Measurements from ENCODE around the gene IL17REL. TPM values are rescaled to one million over a fixed set of nuclear protein-coding genes. Genes with fewer than 3 reads are reported as not detected.

Gene IL17REL
- total and polyA plus RNA-seq, 10 of the 15 experiments (the other 5 are each of a cell fraction or from before 2014, with no cell fraction given): 0.03 TPM; not detected in 9

DNA sequence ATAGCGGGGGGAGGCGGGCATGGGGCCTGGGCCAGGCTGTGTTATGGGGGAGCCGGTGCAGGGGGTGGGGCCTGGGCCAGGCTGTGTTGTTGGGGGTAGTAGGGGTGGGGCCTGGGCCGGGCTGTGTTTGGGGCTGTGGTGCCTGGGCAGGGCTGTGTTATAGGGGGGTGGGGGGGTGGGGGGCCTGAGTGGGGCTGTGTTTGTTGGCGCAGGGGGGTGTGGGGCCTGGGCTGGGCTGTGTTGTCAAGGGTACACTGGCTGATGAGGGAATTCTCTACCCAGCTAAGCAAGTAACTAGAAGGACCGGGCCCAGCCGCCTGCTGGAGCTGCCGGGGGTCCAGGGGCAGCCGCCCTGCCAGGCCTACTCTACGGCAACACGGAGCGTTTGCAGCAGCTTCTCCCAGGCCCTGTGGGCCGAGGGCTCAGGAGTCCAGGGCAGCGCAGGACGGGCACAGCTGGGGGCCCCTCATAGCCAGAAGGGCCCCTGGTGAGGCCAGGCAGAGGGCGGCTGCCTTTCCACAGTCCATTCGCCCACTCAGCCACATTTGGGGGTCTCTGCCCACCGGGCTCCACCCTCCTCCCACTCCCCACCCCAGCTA is 62.1 kb downstream of the IL17REL start (continued):
- TF ChIP-seq, protein P1, sequence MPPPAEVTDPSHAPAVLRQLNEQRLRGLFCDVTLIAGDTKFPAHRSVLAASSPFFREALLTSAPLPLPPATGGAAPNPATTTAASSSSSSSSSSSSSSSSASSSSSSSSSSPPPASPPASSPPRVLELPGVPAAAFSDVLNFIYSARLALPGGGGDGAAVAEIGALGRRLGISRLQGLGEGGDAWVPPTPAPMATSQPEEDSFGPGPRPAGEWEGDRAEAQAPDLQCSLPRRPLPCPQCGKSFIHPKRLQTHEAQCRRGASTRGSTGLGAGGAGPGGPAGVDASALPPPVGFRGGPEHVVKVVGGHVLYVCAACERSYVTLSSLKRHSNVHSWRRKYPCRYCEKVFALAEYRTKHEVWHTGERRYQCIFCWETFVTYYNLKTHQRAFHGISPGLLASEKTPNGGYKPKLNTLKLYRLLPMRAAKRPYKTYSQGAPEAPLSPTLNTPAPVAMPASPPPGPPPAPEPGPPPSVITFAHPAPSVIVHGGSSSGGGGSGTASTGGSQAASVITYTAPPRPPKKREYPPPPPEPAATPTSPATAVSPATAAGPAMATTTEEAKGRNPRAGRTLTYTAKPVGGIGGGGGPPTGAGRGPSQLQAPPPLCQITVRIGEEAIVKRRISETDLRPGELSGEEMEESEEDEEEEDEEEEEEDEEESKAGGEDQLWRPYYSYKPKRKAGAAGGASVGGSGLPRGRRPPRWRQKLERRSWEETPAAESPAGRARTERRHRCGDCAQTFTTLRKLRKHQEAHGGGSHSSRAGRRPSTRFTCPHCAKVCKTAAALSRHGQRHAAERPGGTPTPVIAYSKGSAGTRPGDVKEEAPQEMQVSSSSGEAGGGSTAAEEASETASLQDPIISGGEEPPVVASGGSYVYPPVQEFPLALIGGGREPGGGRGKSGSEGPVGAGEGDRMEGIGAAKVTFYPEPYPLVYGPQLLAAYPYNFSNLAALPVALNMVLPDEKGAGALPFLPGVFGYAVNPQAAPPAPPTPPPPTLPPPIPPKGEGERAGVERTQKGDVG (CRISPR knock-in tag; IDR thresholded peaks at IDR 0.05): no peak
- no peak for TF ChIP-seq NKRF (conservative IDR thresholded peaks at IDR 0.05)
- TF ChIP-seq, protein P2, sequence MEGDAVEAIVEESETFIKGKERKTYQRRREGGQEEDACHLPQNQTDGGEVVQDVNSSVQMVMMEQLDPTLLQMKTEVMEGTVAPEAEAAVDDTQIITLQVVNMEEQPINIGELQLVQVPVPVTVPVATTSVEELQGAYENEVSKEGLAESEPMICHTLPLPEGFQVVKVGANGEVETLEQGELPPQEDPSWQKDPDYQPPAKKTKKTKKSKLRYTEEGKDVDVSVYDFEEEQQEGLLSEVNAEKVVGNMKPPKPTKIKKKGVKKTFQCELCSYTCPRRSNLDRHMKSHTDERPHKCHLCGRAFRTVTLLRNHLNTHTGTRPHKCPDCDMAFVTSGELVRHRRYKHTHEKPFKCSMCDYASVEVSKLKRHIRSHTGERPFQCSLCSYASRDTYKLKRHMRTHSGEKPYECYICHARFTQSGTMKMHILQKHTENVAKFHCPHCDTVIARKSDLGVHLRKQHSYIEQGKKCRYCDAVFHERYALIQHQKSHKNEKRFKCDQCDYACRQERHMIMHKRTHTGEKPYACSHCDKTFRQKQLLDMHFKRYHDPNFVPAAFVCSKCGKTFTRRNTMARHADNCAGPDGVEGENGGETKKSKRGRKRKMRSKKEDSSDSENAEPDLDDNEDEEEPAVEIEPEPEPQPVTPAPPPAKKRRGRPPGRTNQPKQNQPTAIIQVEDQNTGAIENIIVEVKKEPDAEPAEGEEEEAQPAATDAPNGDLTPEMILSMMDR (IDR thresholded peaks at IDR 0.05 in 2 of 3, conservative IDR thresholded peaks at IDR 0.05 in 1 of 3; ENCODE audit: control insufficient read depth in 2 of 3, extremely low read depth in 1 of 3, insufficient read depth in 1 of 3, low read depth in 3 of 3, low read length in 3 of 3): no peak
- no peak for TF ChIP-seq SMARCA5 (IDR thresholded peaks at IDR 0.05)
- no peak for TF ChIP-seq TCF12 (IDR thresholded peaks at IDR 0.05; ENCODE audit: low read depth, low read length)
- no peak for TF ChIP-seq SREBF1 (IDR thresholded peaks at IDR 0.05; ENCODE audit: low read length)
- TF ChIP-seq NR2C2 (IDR thresholded peaks at IDR 0.05; ENCODE audit: borderline replicate concordance, control insufficient read depth, insufficient read length, low read depth): no peak
- no peak for TF ChIP-seq SIX5 (IDR thresholded peaks at IDR 0.05; ENCODE audit: low read depth, low read length, severe bottlenecking)
- TF ChIP-seq ETV6 (conservative IDR thresholded peaks at IDR 0.05 in 1 of 2, IDR thresholded peaks at IDR 0.05 in 1 of 2; ENCODE audit: borderline replicate concordance in 1 of 2, low read depth in 1 of 2): no peak
- TF ChIP-seq, protein P3, sequence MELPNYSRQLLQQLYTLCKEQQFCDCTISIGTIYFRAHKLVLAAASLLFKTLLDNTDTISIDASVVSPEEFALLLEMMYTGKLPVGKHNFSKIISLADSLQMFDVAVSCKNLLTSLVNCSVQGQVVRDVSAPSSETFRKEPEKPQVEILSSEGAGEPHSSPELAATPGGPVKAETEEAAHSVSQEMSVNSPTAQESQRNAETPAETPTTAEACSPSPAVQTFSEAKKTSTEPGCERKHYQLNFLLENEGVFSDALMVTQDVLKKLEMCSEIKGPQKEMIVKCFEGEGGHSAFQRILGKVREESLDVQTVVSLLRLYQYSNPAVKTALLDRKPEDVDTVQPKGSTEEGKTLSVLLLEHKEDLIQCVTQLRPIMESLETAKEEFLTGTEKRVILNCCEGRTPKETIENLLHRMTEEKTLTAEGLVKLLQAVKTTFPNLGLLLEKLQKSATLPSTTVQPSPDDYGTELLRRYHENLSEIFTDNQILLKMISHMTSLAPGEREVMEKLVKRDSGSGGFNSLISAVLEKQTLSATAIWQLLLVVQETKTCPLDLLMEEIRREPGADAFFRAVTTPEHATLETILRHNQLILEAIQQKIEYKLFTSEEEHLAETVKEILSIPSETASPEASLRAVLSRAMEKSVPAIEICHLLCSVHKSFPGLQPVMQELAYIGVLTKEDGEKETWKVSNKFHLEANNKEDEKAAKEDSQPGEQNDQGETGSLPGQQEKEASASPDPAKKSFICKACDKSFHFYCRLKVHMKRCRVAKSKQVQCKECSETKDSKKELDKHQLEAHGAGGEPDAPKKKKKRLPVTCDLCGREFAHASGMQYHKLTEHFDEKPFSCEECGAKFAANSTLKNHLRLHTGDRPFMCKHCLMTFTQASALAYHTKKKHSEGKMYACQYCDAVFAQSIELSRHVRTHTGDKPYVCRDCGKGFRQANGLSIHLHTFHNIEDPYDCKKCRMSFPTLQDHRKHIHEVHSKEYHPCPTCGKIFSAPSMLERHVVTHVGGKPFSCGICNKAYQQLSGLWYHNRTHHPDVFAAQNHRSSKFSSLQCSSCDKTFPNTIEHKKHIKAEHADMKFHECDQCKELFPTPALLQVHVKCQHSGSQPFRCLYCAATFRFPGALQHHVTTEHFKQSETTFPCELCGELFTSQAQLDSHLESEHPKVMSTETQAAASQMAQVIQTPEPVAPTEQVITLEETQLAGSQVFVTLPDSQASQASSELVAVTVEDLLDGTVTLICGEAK (IDR thresholded peaks at IDR 0.05; ENCODE audit: borderline replicate concordance): no peak
- no peak for TF ChIP-seq SREBF2 (IDR thresholded peaks at IDR 0.05; ENCODE audit: low read length)
